A673 (cell line): ENCODE data around the gene TRIM40. TPM values are rescaled to one million over a fixed set of nuclear protein-coding genes. Genes with fewer than 3 reads are reported as not detected.

Source experiments
- BruUV-seq: library from RNA; stranded (reverse); fragments of 400-500 nt; replicated peaks from 2 replicates; lab custom pipeline; 2021; lab: Mats Ljungman, UMichigan
- CTCF ChIA-PET: fragments of 300-600 bp; sonication (Branson Sonifier 250); formaldehyde crosslinking; loops from one replicate; lab custom pipeline; 2022; ENCODE audit warnings: antibody characterized with exemption; lab: Charles Lee
- POLR2A ChIA-PET: fragments of 300-600 bp; sonication (Branson Sonifier 250); formaldehyde crosslinking; loops from one replicate; lab custom pipeline; 2022; ENCODE audit warnings: antibody characterized with exemption; ENCODE audit not compliant: low non-redundant PET; lab: Charles Lee
- DNase-seq: peaks from one replicate; pipeline ENCODE4 v3.0.0-alpha.2; 2015; ENCODE audit warnings: low spot score
- H3K27ac ChIP-seq: fragments of 200-600 bp; sonication (generic); 2 replicates; pipeline ENCODE4 v1.5.1; 2016; ENCODE audit warnings: mixed run types, low read depth, mild to moderate bottlenecking, mixed read lengths, antibody characterized with exemption, low read length; ENCODE audit not compliant: poor library complexity, severe bottlenecking
- H3K27me3 ChIP-seq: fragments of 200-600 bp; sonication (generic); replicated peaks from 2 replicates; pipeline ENCODE4 v1.6.1; 2017; ENCODE audit warnings: mixed run types, low read depth, mild to moderate bottlenecking, mixed read lengths, antibody characterized with exemption, low read length; ENCODE audit not compliant: insufficient read depth, poor library complexity
- H3K36me3 ChIP-seq: fragments of 200-600 bp; sonication (generic); 2 replicates; pipeline ENCODE4 v1.6.1; 2016; ENCODE audit warnings: mixed run types, mild to moderate bottlenecking, mixed read lengths, antibody characterized with exemption, low read length; ENCODE audit not compliant: insufficient read depth, poor library complexity, severe bottlenecking
- H3K4me1 ChIP-seq: fragments of 200-600 bp; sonication (generic); 2 replicates; pipeline ENCODE4 v1.6.1; 2017; ENCODE audit warnings: mixed run types, mild to moderate bottlenecking, mixed read lengths, antibody characterized with exemption, low read length; ENCODE audit not compliant: insufficient read depth, poor library complexity, severe bottlenecking
- H3K4me3 ChIP-seq: fragments of 200-600 bp; sonication (generic); 2 replicates; pipeline ENCODE4 v1.5.1; 2016; ENCODE audit warnings: low read depth, mixed run types, mild to moderate bottlenecking, mixed read lengths, low read length; ENCODE audit not compliant: poor library complexity, severe bottlenecking
- H3K9me3 ChIP-seq: fragments of 200-600 bp; sonication (generic); 2 replicates; pipeline ENCODE4 v1.6.1; 2016; ENCODE audit warnings: mixed run types, low read depth, mild to moderate bottlenecking, mixed read lengths, antibody characterized with exemption, low read length; ENCODE audit not compliant: poor library complexity, severe bottlenecking
- EZH2 ChIP-seq: fragments of 200-600 bp; sonication (generic); IDR thresholded peaks from 2 replicates; pipeline ENCODE4 v1.6.1; 2017; ENCODE audit warnings: borderline replicate concordance, low read depth, mild to moderate bottlenecking, mixed read lengths, antibody characterized with exemption, low read length; ENCODE audit not compliant: poor library complexity, severe bottlenecking
- intact Hi-C: fragments of 100-400 bp; cut with micrococcal nuclease; formaldehyde crosslinking; loops from one replicate; pipeline ENCODE4 v1.10.0; 2022; ENCODE audit not compliant: unreplicated experiment
- total RNA-seq: library from RNA; stranded (reverse); gene quantifications from 2 replicates; pipeline ENCODE4 v1.2.3, GENCODE V29; 2021
- TF ChIP-seq, protein P1 (sequence below): fragments of 300-800, 200-600 bp; sonication (generic); conservative IDR thresholded peaks from 2 replicates; pipeline ENCODE4 v1.5.1; 2017; ENCODE audit warnings: low read depth, mild to moderate bottlenecking, antibody characterized with exemption, low read length, moderate library complexity, mixed read lengths

The TRIM40 gene
- total RNA-seq, 1 experiment from 2014 or later = not detected

DNA sequence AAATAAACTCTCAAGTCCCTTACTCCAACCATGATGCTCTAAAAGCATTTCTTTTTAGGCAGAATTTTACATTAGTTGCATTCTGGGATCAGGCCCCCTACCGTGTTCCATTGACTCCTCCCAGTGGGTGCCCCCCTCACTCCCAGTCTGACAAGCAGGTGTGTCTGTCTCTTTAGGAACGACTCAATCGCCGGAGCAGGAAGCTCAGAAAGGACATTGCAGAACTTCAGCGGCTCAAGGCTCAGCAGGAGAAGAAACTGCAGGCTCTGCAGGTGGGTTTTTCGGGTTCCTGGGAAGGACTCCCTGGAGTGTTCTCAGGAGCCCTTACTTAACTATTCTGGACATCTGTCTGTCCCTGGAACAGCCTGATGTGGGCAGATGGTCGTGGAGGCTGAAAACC is 9.9 kb downstream of the TRIM40 start:
- no peak for TF ChIP-seq EZH2
- TF ChIP-seq, protein P1, sequence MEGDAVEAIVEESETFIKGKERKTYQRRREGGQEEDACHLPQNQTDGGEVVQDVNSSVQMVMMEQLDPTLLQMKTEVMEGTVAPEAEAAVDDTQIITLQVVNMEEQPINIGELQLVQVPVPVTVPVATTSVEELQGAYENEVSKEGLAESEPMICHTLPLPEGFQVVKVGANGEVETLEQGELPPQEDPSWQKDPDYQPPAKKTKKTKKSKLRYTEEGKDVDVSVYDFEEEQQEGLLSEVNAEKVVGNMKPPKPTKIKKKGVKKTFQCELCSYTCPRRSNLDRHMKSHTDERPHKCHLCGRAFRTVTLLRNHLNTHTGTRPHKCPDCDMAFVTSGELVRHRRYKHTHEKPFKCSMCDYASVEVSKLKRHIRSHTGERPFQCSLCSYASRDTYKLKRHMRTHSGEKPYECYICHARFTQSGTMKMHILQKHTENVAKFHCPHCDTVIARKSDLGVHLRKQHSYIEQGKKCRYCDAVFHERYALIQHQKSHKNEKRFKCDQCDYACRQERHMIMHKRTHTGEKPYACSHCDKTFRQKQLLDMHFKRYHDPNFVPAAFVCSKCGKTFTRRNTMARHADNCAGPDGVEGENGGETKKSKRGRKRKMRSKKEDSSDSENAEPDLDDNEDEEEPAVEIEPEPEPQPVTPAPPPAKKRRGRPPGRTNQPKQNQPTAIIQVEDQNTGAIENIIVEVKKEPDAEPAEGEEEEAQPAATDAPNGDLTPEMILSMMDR = no peak
- H3K27ac ChIP-seq = no peak overlapping the region
- no peaks in the 10 kb centered on the region for H3K9me3 ChIP-seq
- intact Hi-C loops = no loop called here
- H3K4me3 ChIP-seq = no peak overlapping the region
- peaks cover 22% of the 10 kb centered on the region for H3K27me3 ChIP-seq
- POLR2A ChIA-PET = no interaction called here
- no TSS peak for BruUV-seq
- DNase-seq = no peak
- H3K36me3 ChIP-seq = no peaks in the 10 kb centered on the region
- no peaks in the 10 kb centered on the region for H3K4me1 ChIP-seq
- CTCF ChIA-PET = interaction anchor here (1.6 kb wide), 1 partner anchor 14 kb away, joined by 3 read pairs; no protein-coding TSS in a partner anchor

DNA sequence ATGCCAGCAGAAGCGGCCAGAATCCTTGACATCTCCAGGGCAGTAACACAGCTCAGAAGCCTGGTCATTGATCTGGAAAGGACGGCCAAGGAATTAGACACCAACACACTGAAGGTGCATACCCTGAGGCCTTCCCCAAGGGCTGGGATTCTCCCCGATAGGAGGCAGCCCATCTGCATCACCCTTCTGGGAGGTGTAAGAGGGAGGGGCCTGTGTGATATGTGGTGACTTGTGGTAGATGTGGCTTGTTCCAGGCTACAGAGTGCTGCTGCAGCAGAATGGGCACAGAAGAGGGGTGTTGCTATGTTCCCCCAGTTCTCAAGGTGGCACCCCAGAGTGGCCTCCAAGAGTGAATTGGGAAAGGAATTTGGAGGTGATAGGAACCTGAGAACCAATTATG is 11.2 kb downstream of the TRIM40 start:
- intact Hi-C loops = no loop called here
- TF ChIP-seq EZH2 = no peak
- TF ChIP-seq, protein P1 = no peak
- ChIA-PET POLR2A (no interaction called here), CTCF (no interaction called here)
- H3K4me1 ChIP-seq = no peaks in the 10 kb centered on the region
- no peaks in the 10 kb centered on the region for H3K9me3 ChIP-seq
- no peak overlapping the region for H3K27ac ChIP-seq
- no peak overlapping the region for H3K4me3 ChIP-seq
- peaks cover 15% of the 10 kb centered on the region for H3K27me3 ChIP-seq
- BruUV-seq = no TSS peak
- no peak for DNase-seq
- H3K36me3 ChIP-seq = no peaks in the 10 kb centered on the region

DNA sequence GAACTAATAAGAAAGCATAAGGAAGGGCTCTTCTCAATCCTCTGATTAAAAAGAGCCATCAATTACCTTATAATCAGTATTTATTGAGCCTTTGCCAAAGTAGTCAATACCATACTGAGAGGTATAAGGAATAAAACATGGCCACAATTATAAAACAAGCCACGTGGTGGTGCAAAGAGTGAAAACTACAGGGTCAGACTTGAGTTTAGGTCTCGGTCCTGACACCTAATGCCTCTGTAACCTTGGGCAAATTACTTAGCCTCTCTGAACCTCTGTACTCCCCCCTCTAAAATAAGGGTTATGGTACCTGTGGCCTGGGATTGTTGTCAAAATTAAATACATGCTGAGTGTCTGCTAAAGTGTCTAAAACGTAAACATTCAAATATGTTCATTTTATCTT is 13.3 kb downstream of the TRIM40 start:
- POLR2A ChIA-PET = no interaction called here
- TF ChIP-seq, protein P1 = no peak
- no peak for TF ChIP-seq EZH2
- H3K9me3 ChIP-seq = no peaks in the 10 kb centered on the region
- H3K4me1 ChIP-seq = no peaks in the 10 kb centered on the region
- no peak overlapping the region for H3K4me3 ChIP-seq
- intact Hi-C loops = no loop called here
- CTCF ChIA-PET = no interaction called here
- H3K27me3 ChIP-seq = peaks cover 9% of the 10 kb centered on the region
- no peaks in the 10 kb centered on the region for H3K36me3 ChIP-seq
- no peak overlapping the region for H3K27ac ChIP-seq
- no peak for DNase-seq
- BruUV-seq = no TSS peak
